ENCODE results near the gene HSPB1.
"Not testable (repeated sequence)": the region's sequence is repeated elsewhere in the genome, so short reads cannot be mapped to it uniquely, and the experiment has no call there.

HSPB1 gene

DNA sequence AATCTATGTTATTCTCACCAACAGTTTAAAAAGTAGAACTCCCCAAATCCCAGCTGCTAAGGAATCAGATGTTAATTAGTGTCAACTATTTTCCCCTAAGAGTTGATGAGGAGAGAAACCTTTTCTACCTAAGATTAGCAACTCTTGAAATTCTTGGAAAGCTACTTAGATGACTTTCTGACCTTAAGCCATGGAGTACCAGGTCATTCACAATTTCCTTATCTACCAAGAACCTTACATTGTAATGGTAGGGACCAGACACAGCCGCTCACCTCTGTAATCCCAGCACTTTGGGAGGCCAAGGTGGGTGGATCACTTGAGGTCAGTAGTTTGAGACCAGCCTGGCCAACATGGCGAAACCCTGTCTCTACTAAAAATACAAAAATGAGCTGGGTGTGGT is 32.9 kb downstream of the HSPB1 start:
- not testable (repeated sequence) for DNase-seq

DNA sequence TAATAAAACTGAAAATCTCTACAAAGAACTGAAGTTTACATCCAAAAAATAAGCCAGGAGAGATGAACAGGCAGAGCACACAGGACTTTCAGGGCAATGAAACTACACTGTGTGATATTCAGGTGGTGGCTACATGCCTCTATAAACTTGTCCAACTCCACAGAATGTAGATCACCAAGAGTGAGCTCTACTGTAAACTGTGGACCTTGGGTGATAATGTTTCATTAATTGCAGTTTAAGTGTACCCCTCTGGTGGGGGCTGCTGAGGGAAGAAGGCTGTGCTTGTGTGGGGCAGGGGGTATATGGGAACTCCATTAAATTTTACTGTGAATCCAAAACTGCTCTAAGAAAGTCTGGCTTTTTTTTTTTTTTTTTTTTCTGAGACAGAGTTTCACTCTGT is 33.6 kb downstream of the HSPB1 start:
- DNase-seq, result no peak

DNA sequence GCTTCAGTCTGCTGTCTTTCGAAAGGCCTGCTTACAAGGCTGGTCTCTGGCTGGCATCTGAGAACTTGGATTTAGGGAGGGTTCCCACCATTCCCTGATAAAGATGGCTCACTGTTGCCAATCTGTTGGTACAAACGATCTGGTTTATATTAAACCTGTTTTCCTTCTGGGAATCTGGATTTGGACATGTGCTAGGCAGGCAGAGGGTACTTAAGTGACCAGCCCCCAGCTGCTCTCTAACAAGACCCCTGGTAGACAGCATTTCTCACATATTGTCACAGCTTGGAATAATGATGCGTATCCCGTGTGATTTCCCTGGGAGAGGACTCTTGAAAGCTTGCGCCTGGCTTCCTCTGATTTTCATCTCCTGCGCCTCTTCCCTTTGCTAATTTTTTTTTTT is 34.7 kb downstream of the HSPB1 start:
- no peak for DNase-seq

DNA sequence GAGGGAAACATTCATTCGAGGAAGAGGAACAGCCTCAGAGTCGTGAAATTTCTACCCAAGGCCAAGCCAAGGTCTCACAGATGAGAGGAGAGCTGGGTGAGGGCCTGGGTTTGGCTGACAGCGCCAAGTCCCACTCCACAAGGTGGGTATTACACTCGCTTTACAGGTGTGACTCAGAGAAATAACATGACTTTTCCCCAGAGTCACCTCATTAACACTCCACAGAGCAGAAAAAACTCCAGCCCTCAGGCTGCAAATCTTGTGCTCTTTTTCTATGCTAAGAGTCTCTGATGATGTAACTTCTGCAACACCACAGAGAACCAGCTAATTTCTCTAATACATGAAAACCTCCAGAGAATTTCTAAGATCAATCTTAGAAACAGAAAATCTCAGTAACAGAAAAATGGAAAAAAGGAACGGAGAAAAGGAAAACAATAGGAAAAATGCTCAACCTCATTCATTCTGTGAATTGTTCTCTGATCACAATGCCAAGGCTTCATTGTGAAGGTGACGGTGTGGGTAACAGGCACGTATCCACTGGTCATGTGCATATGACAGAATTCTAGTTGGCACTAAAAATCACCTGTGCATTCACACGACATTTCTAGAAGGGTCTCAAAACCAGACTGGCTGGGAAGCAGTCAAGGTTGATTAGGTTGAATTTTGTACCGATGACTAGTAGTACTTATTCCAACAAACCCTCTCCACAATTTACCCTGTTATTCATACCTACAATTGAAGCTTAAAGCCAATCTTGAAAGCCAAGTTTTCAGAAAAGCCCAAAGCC is 36.0 kb downstream of the HSPB1 start:
- DNase-seq, result no peak

DNA sequence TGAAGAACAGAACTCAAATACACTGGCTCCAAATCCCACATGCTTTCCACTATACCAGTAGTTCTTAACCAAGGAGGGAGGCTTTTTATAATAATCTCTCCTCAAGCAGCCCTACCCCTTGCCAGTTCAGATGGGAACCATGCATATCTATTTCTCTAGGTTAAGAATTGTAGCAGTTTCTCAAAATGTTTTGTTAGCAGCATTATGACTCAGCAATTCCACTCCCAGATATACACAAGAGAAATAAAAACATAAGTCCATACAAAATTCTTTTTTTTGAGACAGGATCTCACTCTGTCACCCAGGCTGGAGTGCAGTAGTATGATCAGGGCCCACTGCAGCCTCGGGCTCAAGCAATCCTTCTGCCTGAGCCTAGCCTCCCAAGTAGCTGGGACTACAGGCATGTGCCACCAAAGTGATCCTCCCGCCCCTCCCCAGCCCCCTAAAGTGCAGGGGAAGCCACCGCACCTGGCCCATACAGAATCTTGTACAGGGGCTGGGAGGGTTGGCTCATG is 38.2 kb downstream of the HSPB1 start:
- DNase-seq, result no peak

DNA sequence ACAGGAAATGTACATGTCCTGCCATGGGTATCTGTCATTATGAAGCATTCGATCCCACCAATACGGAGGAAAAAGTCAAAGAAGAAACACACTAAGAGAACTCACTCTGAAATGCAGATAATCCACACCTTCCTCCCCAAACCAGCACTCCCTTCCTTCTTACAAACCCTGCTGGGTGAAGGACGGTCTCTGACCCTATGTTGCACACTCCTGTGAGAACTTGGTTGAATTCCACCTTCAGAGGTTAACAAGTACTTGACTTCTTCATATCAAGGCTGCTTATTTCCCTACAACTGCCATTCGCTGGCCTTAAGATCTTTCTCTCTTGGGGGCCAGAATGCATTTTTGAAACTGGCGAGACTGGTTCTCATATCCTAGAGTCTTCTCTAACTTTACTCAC is 39.7 kb downstream of the HSPB1 start:
- DNase-seq, result no peak

DNA sequence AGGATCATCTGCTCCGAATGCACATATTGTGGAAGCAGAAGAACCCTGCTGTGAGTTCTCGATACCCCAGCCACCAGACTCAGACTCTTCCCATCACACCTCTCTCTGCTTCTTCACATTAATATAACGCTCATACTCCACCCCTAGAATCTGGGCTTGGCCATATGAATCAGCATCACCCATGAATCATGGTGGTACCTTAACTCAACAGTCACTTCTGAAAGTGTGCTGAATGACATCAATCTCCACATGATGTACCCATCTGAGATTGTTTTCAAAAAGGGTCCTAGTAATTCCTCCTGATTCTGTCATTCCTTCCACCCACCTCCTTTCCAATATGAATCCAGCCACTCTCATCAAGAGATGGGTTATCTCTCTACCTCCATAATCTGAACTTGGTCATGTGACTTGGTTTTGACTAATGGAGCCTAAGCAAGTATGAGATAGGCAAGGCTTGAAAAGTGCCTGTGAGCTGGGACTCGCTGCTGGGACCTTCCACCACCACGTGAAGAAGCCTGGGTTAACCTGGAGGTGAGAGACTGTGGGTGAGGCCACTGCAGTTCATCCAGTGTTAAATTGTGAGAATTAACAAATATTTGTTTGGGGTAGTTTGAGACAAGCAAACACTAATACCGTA is 40.9 kb downstream of the HSPB1 start:
- DNase-seq, result no peak

DNA sequence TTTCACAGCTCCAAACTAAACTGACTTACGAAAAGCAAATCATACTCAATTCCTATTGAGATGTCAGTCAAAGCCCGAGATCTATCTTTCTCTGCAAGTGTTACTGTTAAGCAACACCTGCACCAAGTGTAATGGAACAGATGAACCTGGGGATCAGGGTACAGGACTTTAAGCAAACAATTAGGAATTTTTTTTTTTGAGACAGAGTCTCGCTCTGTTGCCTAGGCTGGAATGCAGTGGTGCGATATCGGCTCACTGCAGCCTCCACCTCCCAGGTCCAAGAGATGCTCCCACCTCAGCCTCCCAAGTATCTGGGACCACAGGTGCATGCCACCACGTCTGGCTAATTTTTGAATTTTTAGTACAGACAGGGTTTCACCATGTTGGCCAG is 41.5 kb downstream of the HSPB1 start:
- DNase-seq, result no peak

DNA sequence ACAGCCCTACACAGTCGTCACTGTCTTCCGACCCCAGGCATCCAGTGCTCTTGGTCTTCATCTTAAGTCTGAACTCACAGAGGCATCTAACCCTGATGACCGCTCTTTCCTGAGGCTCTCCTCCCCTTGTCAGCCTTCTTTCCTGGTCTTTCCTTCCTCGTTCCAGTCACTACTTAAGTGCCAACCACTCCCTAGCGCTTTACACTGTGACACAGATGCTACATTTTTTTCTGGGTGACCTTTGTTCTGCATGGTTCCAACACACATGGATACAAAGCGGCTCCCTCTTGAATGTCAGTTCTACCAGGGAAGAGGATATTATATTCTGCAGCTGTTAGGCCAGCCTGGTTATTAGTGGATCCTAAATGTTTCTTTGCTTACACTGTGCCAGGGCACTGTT is 43.6 kb downstream of the HSPB1 start:
- DNase-seq, result no peak

DNA sequence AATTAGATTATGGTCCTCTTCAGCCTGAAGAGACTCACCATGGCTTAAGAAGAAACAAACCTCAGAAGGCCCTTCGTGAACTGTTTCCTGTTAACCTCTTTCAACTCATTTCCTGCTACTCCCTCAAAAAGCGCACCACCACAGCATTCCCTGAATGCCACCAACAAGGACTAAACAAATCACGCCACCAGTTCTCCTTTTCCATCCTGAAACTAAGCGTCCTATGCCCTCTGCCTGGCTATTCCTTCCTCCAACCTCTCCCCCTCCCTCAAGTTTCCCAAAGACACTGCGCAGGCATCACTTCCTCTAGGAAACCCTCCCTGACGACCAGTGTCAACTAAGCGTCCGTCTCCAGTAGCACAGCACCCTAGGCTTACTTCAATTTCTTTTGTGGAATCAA is 44.3 kb downstream of the HSPB1 start:
- DNase-seq, result no peak

DNA sequence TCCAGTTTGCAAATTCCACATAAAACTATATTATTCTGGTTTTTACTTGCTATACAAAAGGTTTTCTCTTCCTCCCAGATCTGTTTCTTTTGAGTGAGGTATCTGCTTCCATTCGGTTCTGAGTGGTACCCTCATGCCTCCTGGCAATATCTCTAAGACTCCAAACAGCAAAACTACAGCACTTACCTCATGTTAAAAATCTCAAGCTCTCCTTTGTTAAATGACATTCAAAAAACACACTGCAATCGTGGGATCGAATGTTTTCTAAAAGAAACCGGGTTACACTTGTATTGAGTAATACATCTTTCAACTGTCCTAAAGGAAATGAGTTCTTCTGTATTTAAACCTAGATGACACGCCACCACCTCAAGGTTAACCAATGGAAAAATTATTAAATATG is 45.2 kb downstream of the HSPB1 start:
- DNase-seq, result no peak

DNA sequence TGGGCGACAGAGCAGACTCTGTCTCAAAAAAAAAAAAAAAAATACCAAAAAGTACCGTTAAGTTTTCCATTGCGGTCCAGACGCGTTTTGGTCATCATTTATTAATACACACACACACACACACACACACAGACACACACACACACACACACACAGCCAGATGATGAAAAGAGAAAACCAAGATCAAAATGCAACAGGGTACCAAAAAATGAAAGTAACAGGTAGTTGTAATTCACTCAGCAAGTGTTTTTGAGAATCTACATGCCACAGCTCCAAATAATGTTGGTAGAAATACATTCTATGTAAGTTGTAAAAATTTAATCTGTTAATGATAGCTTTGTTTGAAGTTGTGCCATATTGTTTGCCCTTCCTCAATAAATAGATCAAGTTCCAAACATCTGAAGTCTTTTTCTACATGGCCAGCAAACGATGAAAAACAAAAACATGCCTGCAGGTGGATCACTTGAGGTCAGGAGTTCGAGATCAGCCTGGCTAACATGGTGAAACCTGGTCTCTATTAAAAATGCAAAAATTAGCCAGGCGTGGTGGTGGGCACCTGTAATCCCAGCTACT is 46.9 kb downstream of the HSPB1 start:
- no peak for DNase-seq

DNA sequence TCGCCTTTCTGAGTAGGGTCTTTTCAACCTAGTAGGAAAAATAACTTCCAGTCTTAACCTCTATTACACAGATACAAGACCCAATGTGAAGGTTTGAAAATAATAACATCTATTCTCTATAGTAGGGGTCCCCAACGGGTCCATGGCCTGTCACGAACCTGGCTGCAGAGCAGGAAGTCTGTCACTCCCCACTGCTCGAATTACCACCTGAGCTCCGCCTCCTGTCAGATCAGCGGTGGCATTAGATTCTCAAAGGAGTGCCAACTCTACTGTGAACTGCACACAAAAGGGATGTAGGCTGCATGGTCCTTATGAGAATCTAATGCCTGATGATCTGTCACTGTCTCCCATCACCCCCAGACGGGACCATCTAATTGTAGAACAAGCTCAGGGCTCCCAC is 48.9 kb downstream of the HSPB1 start:
- DNase-seq, result no peak

DNA sequence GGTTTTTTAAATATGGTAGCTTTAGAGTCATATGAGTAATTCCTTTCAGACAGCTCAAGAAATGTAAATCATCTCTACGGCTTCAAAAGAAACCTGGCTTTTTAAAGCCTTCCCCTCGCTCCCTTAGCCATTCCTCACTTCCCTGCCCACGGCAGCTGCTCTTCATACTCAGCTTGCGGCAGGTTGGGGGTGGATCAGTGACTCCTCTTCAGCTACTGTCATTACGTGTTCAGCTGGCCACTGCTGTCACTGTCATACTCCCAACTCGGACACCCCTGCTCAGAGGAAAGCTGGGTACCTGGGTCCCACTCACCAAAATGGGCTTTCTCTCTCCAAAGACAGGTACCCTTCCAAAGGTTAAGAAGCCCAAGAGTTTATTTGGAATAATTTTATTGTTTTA is 49.7 kb downstream of the HSPB1 start:
- DNase-seq, result no peak

DNA sequence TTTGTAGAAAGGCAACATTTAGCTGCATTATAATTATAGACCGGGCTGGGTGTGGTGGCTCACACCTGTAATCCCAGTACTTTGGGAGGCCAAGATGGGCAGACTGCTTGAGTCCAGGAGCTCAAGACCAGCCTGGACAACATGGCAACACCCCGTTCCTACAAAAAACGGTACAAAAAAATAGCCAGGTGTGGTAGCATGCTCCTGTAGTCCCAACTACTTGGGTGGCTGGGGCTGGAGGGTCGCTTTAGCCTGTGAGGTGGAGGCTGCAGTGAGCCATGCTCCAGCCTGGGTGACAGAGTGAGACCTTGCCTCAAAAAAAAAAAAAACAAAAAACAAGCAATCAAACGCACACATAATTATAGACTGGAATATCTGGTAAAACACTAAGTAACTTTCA is 51.3 kb downstream of the HSPB1 start:
- no peak for DNase-seq

Data from CD4-positive, alpha-beta T cell treated with Interleukin-6 for 4 hours (primary cell).